Gastroesophageal sphincter (tissue), 4 donors: ENCODE results near the gene RFX8. TPM values are rescaled to one million over a fixed set of nuclear protein-coding genes. Genes with fewer than 3 reads are reported as not detected.

Experiments used
- ATAC-seq: fragments of 150-250 bp; one replicate; pipeline ENCODE4 v1.9.1; 2016; ENCODE audit warnings: mild to moderate bottlenecking, moderate library complexity
- H3K27ac ChIP-seq, 4 donors: fragments of 200-600 bp; sonication (generic) in 3 of 4; 1 replicate in 3 of 4; 2 replicates in 1 of 4; pipeline ENCODE4 v1.5.1; 2016 to 2019
- H3K27me3 ChIP-seq: fragments of 200-600 bp; sonication (generic); one replicate; pipeline ENCODE4 v1.5.1; 2019
- H3K36me3 ChIP-seq, 2 donors: fragments of 200-600 bp; sonication (generic); one replicate each; pipeline ENCODE4 v1.5.1; 2019; ENCODE audit warnings: control low read depth in 1 of 2
- H3K4me1 ChIP-seq, 3 donors: fragments of 200-600 bp; sonication (generic); 1 replicate in 2 of 3; 2 replicates in 1 of 3; pipeline ENCODE4 v1.5.1; 2016 to 2019; ENCODE audit warnings: control low read depth in 2 of 3
- H3K4me3 ChIP-seq, 2 donors: fragments of 200-600 bp; sonication (generic); one replicate each; pipeline ENCODE4 v1.5.1; 2019; ENCODE audit warnings: mild to moderate bottlenecking in 1 of 2, moderate library complexity in 1 of 2
- H3K9me3 ChIP-seq, 3 donors: fragments of 200-600 bp; sonication (generic); one replicate each; pipeline ENCODE4 v1.5.1; 2017 to 2019; ENCODE audit warnings: control low read depth in 2 of 3
- CTCF ChIP-seq, 4 experiments: fragments of 200-600 bp in 2 of 4; fragments of 450-650 bp in 2 of 4; sonication (generic) in 1 of 4; IDR thresholded peaks; one replicate each; pipeline ENCODE4 v1.5.1; 2017 to 2019; ENCODE audit warnings: antibody characterized with exemption in 4 of 4, mild to moderate bottlenecking in 2 of 4, moderate library complexity in 2 of 4
- EP300 ChIP-seq: sonication (generic); formaldehyde crosslinking; IDR thresholded peaks from one replicate; pipeline ENCODE4 v1.6.1; 2017; ENCODE audit warnings: antibody characterized with exemption, mild to moderate bottlenecking
- POLR2A ChIP-seq, 2 donors: fragments of 450-650 bp; IDR thresholded peaks; one replicate each; pipeline ENCODE4 v1.6.1; 2017; ENCODE audit warnings: antibody characterized with exemption in 2 of 2, mild to moderate bottlenecking in 2 of 2, moderate library complexity in 1 of 2
- POLR2AphosphoS5 ChIP-seq: sonication (generic); formaldehyde crosslinking; IDR thresholded peaks from one replicate; pipeline ENCODE4 v1.6.1; 2017; ENCODE audit warnings: antibody characterized with exemption
- WGBS, 2 donors: methylation state at CpG; one replicate each; pipeline ENCODE4 v1.1.5; 2018; ENCODE audit warnings: low coverage in 1 of 2; 5-methylcytosine and 5-hydroxymethylcytosine counted together
- total RNA-seq, 4 donors: library from RNA; depleted of rRNA; stranded (reverse); fragments of >200 nt; gene quantifications; one replicate each; pipeline ENCODE4 v1.1.0, GENCODE V29; 2016

RFX8 gene
- total RNA-seq, 4 donors from 2014 or later, result 0.54 TPM; not detected in 3

DNA sequence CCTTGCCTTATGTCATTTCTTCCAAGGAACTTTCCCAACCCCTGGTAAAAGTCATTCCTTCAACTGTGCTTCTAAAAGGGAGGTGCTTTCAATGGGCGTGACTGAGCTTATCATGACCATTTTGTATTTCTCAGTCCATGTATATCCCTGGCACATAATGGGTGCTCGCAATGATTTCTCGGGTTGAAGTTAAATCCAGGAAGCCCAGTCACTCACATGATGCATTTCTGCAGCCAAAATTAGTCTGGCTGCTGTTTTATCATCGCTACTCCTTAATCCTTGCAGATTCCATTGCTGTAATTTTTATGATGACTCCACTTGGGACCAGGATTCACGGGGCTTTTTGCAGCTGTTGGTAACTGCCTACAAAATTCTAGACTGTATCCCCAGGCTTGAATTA, 25.9 kb upstream of the RFX8 start:
- Histone ChIP-seq H3K4me3 (no peak overlapping the region), H3K27me3 (no peaks in the 10 kb centered on the region), H3K9me3 (no peaks in the 10 kb centered on the region), H3K4me1 (peaks cover 0 to 24% (median 10%) of the 10 kb centered on the region in 3 donors), H3K36me3 (no peaks in the 10 kb centered on the region), H3K27ac (peak overlapping the region in 1 of 4 donors; percentile 13)
- TF ChIP-seq POLR2A (IDR thresholded peaks at IDR 0.05) (no peak), CTCF (IDR thresholded peaks at IDR 0.05) (no peak), EP300 (no peak), POLR2AphosphoS5 (no peak)
- no peak for ATAC-seq
- 2 to 36% methylated on average over 5 of the region's 5 CpGs for WGBS, 2 donors

DNA sequence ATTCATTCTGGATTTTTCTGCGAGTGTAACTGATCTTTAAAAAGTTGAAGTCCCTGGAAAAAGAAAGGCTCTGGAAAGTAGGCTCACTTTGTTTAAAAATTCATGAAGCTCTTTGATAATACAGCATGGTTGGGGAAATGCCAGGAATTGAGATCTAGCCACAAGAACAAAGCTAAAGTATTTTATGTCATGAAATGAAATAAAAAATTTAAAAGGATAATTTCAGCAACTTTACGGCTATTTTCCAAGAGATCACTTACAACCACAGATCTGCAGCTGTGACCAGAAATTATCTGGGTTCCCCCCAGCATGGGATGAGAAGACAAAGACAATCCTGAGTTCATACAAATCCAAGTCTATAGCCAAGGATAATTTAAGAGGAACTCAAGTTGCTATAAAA, 25.3 kb upstream of the RFX8 start:
- Histone ChIP-seq H3K4me3 (no peak overlapping the region), H3K4me1 (peaks cover 0 to 24% (median 10%) of the 10 kb centered on the region in 3 donors), H3K9me3 (no peaks in the 10 kb centered on the region), H3K36me3 (no peaks in the 10 kb centered on the region), H3K27me3 (no peaks in the 10 kb centered on the region), H3K27ac (no peak overlapping the region)
- TF ChIP-seq EP300, result no peak
- no peak for TF ChIP-seq POLR2AphosphoS5
- no peak for TF ChIP-seq POLR2A (IDR thresholded peaks at IDR 0.05)
- TF ChIP-seq CTCF (IDR thresholded peaks at IDR 0.05), result no peak
- 14 to 35% methylated on average over 2 of the region's 2 CpGs for WGBS, 2 donors
- ATAC-seq, result no peak

DNA sequence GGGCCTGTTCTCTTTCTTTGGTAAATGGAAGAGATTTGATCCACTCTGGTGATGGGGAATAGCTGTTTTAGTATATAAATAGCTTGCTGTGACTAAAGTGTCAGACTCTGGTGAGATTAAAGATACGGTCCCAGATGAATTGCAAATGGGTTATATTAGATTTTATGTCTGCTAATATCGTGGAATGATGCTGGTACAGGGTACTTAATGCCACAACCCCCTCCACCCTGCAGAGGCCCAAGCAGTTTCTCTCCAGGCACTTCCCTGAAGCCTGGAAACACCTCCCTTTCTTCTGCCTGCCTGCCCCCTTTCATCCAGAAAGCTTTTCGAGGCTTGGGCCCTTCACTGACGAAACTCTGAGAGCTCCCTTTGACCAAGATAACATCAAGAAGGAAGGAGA, 21.4 kb upstream of the RFX8 start:
- no peak for ATAC-seq
- WGBS, 2 donors, result 65 to 100% methylated on average over 2 to 3 of the region's 4 CpGs
- TF ChIP-seq EP300 (no peak), POLR2A (IDR thresholded peaks at IDR 0.05) (no peak), CTCF (IDR thresholded peaks at IDR 0.05) (no peak), POLR2AphosphoS5 (no peak)

GRCh38 chr2:101492936-101493473, 18.1 kb upstream of the RFX8 start:
- peaks cover 0 to 5% (median 0%) of the 10 kb centered on the region in 3 donors for H3K9me3 ChIP-seq
- no peaks in the 10 kb centered on the region for H3K36me3 ChIP-seq
- H3K4me1 ChIP-seq, result no peaks in the 10 kb centered on the region
- TF ChIP-seq EP300, result no peak
- TF ChIP-seq CTCF (IDR thresholded peaks at IDR 0.05), result no peak
- TF ChIP-seq POLR2AphosphoS5, result no peak
- TF ChIP-seq POLR2A (IDR thresholded peaks at IDR 0.05), result no peak
- H3K27me3 ChIP-seq, result no peaks in the 10 kb centered on the region
- H3K27ac ChIP-seq, result no peak overlapping the region
- ATAC-seq, result no peak
- WGBS, 2 donors, result 80 to 93% methylated on average over 2 to 6 of the region's 6 CpGs
- H3K4me3 ChIP-seq, result no peak overlapping the region

More for the DNA sequence above, 21.4 kb upstream of the RFX8 start:
- Histone ChIP-seq H3K9me3 (no peaks in the 10 kb centered on the region), H3K27me3 (no peaks in the 10 kb centered on the region), H3K4me1 (peaks cover 0 to 16% (median 7%) of the 10 kb centered on the region in 3 donors), H3K4me3 (no peak overlapping the region), H3K36me3 (no peaks in the 10 kb centered on the region), H3K27ac (no peak overlapping the region)

- Histone ChIP-seq H3K27me3 (no peaks in the 10 kb centered on the region), H3K9me3 (peaks cover 0 to 5% (median 0%) of the 10 kb centered on the region in 3 donors), H3K4me1 (no peaks in the 10 kb centered on the region), H3K27ac (no peak overlapping the region), H3K4me3 (no peak overlapping the region), H3K36me3 (no peaks in the 10 kb centered on the region)
- TF ChIP-seq CTCF (IDR thresholded peaks at IDR 0.05) (no peak), POLR2AphosphoS5 (no peak), EP300 (no peak), POLR2A (IDR thresholded peaks at IDR 0.05) (no peak)
- no peak for ATAC-seq
- 90 to 92% methylated on average over 2 to 4 of the region's 5 CpGs for WGBS, 2 donors
Observed at GRCh38 chr2:101486994-101487393, 12.1 kb upstream of the RFX8 start.
